Esophagus (tissue), 2 donors: ENCODE measurements around the gene TNFRSF8. TPM values are rescaled to one million over a fixed set of nuclear protein-coding genes. Genes with fewer than 3 reads are reported as not detected.
"Not testable (repeated sequence)": the region's sequence is repeated elsewhere in the genome, so short reads cannot be mapped to it uniquely, and the experiment has no call there.

Source experiments
- H3K27ac ChIP-seq, 2 donors: one replicate each; pipeline ENCODE4 v1.5.1; 2013; ENCODE audit warnings: low read depth in 2 of 2, mild to moderate bottlenecking in 2 of 2, inconsistent platforms in 1 of 2, low read length in 1 of 2, moderate library complexity in 1 of 2
- H3K27me3 ChIP-seq, 2 donors: one replicate each; pipeline ENCODE4 v1.6.1; 2013; ENCODE audit warnings: low read length in 2 of 2, control low read depth in 1 of 2, mild to moderate bottlenecking in 1 of 2; ENCODE audit not compliant: insufficient read depth in 2 of 2, control insufficient read depth in 1 of 2
- H3K36me3 ChIP-seq, 2 donors: one replicate each; pipeline ENCODE4 v1.6.1; 2013; ENCODE audit warnings: low read length in 1 of 2; ENCODE audit not compliant: control insufficient read depth in 2 of 2, insufficient read depth in 2 of 2
- H3K4me1 ChIP-seq, 2 donors: one replicate each; pipeline ENCODE4 v1.6.1; 2013; ENCODE audit warnings: low read length in 1 of 2; ENCODE audit not compliant: control insufficient read depth in 2 of 2, insufficient read depth in 2 of 2
- H3K4me3 ChIP-seq, 2 donors: one replicate each; pipeline ENCODE4 v1.5.1; 2013; ENCODE audit warnings: low read length in 2 of 2, mild to moderate bottlenecking in 2 of 2, low read depth in 1 of 2, moderate library complexity in 1 of 2
- H3K9me3 ChIP-seq, 2 donors: one replicate each; pipeline ENCODE4 v1.6.1; 2013; ENCODE audit warnings: mild to moderate bottlenecking in 2 of 2, low read depth in 1 of 2, low read length in 1 of 2, moderate library complexity in 1 of 2; ENCODE audit not compliant: control insufficient read depth in 2 of 2, insufficient read depth in 1 of 2
- WGBS, 2 donors: extraction: QIAGEN DNeasy Blood & Tissue Kit; methylation state at CpG; one replicate each; pipeline ENCODE4 v1.1.7; 2013; 5-methylcytosine and 5-hydroxymethylcytosine counted together
- polyA plus RNA-seq, 2 donors: library from polyadenylated mRNA; stranded (reverse); fragments of 200-250 nt; gene quantifications; one replicate each; pipeline ENCODE4 v1.2.3, GENCODE V29; 2013
- donor health status: healthy with polysubstance abuse.
- donor health status: Bipolar disorder and iron deficiency.

The TNFRSF8 gene
- polyA plus RNA-seq, 2 donors, result 0.14 TPM

DNA sequence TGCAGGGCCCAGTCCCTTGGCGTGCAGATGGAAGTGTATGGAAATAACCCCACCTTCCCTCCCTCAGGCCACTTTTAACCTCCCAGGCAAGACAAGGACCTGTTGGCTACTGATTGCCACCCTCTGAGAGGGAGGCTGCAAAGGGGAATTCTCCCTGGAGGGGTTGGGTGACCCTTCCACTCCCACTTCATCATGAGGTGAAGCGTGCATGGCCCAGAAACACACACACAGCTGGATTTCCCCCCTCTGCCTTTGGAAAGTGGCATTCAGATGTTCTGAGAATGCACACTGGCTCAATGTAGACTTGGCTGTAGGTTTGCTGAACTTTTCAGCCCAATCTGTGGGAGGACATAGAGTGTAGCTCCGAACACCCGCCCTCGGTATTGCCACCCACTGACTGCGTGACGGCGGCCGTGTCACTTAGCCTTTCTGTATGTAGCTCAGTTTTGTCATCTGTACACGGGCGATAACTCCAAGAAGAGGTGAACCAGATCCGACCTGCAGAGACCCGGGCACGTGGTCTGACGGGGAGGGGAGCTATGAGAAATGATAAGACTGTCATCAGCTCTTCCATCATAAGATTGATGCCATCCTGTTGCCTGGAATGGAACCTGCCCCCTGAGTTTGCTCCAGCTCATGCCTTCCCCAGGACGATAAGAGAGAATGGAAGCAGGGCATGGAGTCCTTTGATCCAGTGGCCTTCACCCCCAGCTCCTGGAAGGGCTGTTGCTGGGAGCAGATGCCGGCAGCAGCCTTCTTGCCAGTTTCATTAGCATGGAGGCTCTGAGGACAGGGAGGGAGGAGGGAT lies 24.5 kb upstream of the TNFRSF8 start:
- Histone ChIP-seq H3K4me3 (no peak overlapping the region), H3K36me3 (no peaks in the 10 kb centered on the region), H3K27me3 (no peaks in the 10 kb centered on the region), H3K4me1 (no peaks in the 10 kb centered on the region), H3K27ac (no peak overlapping the region), H3K9me3 (no peaks in the 10 kb centered on the region)
- WGBS, 2 donors, result 69 to 79% methylated on average over 17 of the region's 17 CpGs

DNA sequence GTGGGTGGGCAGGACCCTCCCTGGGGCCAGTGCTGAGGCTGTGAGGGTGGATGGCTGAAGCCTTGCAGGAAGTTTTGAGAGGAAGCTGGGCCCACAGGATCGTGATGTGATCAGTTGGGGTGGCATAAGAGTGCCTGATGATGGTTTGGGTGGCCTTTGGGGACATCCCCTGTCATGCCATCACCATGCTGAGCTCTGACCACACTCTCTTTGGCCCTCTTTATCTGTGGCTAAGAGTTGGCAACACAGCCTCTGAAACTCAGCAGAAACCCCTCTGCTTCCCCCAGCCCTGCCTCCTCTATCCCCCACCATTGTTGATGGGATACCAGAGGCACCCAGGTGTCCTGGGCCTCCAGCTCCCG lies 24.0 kb upstream of the TNFRSF8 start:
- WGBS, 2 donors, result 54 to 55% methylated on average over 2 of the region's 2 CpGs
- Histone ChIP-seq H3K27me3 (no peaks in the 10 kb centered on the region), H3K4me3 (no peak overlapping the region), H3K9me3 (no peaks in the 10 kb centered on the region), H3K27ac (no peak overlapping the region), H3K4me1 (no peaks in the 10 kb centered on the region), H3K36me3 (no peaks in the 10 kb centered on the region)

DNA sequence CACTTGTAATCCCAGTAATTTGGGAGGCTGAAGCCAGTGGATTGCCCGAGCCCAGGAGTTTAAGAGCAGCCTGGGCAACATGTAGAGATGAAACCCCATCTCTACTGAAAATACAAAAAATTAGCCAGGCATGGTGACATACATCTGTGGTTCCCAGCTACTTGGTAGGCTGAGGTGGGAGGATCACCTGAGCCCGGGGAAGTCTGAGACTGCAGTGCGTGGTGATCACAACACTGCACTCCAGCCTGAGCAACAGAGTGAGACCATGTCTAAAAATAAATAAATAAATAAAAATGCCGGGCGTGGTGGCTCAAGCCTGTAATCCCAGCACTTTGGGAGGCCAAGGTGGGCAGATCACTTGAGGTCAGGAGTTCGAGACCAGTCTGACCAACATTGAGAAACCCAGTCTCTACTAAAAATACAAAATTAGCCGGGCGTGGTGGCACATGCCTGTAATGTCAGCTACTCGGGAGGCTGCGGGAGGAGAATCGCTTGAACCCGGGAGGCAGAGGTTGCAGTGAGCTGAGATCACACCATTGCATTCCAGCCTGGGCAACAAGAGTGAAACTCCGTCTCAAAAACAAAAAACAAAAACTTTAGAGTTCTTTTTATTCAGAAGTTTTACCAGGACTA lies 23.2 kb upstream of the TNFRSF8 start:
- H3K36me3 ChIP-seq, H3K4me3 ChIP-seq, H3K27ac ChIP-seq, H3K9me3 ChIP-seq, H3K27me3 ChIP-seq, H3K4me1 ChIP-seq: not testable (repeated sequence)
- 62 to 75% methylated on average over 13 of the region's 13 CpGs for WGBS, 2 donors

DNA sequence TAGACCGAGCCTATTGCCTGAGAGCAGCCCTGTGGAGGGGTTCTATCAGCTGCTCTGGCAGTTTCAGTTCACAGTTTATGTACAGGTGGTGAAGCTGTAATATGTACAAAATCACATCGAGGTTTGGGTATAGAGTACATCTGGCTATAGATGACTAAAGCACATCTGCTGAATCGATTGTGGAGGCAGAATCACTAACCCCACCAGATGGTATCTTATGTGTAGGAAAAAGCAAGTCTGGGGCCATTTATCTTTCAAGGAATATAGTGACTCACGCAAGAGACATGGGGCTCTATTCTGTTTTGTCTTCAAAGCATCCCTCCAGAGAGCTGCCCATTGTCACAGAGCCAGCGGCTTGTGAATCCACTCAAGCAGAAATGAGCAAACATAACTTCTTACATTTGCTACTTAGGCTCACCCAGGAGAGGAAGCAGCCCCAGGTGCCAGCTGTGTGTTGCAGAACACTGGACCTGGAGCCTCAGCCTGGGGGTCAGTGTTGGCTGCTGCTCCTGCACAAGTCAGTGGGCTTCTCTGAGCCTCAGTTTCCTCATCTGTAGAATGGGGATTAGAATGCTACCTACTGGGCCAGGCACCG lies 22.5 kb upstream of the TNFRSF8 start:
- Histone ChIP-seq H3K4me3 (no peak overlapping the region), H3K36me3 (no peaks in the 10 kb centered on the region), H3K27me3 (no peaks in the 10 kb centered on the region), H3K4me1 (no peaks in the 10 kb centered on the region), H3K9me3 (no peaks in the 10 kb centered on the region), H3K27ac (no peak overlapping the region)
- WGBS, 2 donors, result 36 to 49% methylated on average over 6 of the region's 6 CpGs

DNA sequence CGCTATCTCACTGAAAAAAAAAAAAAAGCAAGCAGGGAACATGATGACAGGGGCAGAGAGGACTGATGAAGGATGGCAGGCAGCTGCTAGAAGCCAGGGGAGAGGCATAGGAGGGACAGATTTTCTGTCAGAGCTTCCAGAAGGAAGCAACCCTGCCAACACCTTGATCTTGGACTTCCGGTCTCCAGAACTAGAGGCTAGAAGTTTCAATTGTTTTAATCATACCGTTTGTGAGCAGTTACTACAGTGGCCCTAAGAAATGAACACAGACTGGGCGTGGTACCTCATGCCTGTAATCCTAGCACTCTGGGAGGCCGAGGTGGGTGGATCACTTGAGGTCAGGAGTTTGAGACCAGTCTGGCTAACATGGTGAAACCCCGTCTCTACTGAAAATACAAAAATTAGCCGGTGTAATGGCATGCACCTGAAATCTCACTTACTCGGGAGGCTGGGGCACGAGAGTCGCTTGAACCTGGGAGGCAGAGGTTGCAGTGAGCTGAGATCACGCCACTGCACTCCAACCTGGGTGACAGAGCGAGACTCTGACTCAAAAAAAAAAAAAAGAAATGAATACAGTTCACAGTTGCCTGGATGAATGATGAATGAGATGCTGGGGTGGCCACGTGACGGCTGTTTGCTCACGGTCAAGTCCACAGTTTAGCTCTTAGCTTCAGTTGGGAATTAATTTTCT lies 18.8 kb upstream of the TNFRSF8 start:
- not testable (repeated sequence) for H3K36me3 ChIP-seq, H3K27ac ChIP-seq, H3K9me3 ChIP-seq, H3K27me3 ChIP-seq, H3K4me3 ChIP-seq, H3K4me1 ChIP-seq
- WGBS, 2 donors, result 48 to 50% methylated on average over 15 of the region's 15 CpGs

DNA sequence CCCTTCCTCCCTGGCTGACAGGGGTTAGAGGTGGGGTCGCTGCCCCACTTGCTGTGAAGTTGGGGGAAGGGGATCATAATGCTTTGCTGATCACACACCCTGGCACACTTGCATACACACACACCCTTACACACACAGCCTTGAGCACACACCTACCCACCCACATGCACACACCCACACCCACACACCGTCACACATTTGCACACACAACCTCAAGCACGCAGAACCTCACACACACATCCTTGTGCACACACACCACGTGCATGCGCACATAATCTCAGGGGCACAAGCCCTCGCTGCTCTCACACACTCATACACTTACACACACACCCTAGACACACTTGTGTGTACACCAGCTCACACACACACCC lies 16.4 kb upstream of the TNFRSF8 start:
- Histone ChIP-seq H3K4me1 (no peaks in the 10 kb centered on the region), H3K4me3 (no peak overlapping the region), H3K27ac (no peak overlapping the region), H3K27me3 (no peaks in the 10 kb centered on the region), H3K36me3 (no peaks in the 10 kb centered on the region), H3K9me3 (no peaks in the 10 kb centered on the region)
- WGBS, 2 donors, result 80 to 85% methylated on average over 6 of the region's 6 CpGs

DNA sequence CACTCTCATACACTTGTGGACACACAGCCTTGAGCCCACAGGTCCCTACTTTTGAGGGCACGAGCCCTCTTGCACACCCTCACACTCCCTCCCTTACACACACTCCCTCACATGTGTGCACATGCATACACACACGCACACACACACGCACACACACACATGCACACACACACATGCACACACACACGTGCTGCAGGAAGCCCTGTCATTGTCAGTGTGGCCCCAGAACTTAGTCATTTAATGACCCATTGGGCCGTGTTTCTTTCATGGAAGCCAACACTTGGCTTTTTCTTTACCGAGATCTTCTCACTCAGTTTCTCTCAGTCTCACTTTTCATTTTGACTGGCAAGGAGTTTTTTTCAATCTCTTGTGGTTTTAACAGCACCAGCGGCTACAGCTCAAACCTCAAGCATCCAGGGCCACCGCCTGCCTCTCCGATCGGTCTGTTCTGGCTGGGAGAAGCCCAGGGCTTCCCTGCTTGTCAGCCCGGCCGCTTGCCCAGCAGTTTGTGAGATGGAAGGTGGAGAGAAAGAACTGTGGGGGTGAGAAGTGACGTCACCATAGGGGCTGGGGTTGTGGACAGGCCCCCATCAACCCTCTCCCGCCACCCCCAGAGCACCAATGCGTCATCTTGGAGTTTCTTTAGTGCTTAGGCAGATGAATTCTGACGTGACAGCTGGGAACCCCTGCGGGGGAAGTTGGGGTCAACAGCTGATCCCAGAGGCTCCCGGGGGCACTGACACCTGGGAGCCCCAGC lies 15.8 kb upstream of the TNFRSF8 start:
- no peaks in the 10 kb centered on the region for H3K9me3 ChIP-seq
- no peak overlapping the region for H3K4me3 ChIP-seq
- H3K27ac ChIP-seq, result no peak overlapping the region
- H3K4me1 ChIP-seq, result peaks cover 2% of the 10 kb centered on the region in 2 donors
- WGBS, 2 donors, result 62 to 65% methylated on average over 18 of the region's 18 CpGs
- no peaks in the 10 kb centered on the region for H3K27me3 ChIP-seq
- H3K36me3 ChIP-seq, result no peaks in the 10 kb centered on the region

DNA sequence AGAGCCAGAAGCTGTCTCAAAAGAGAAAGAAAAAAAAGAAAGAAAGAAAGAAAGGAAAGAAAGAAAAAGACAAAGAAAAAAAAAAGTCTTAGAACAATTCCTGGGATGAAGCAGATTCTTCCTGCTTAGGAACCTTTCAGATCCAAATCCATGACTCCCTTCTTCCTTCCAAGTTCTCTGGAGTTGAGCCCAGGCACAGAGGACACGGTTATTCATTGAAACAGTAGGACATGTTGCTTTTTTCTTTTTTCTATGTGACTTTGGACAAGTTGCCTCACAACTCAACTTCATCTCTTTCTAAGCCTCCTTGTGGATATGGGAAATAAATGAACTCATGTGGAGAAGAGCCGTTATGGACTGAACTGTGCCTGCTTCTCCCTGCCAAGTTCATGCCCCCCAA lies 14.7 kb upstream of the TNFRSF8 start:
- H3K4me1 ChIP-seq, result peaks cover 2 to 4% of the 10 kb centered on the region in 2 donors
- no peak overlapping the region for H3K27ac ChIP-seq
- WGBS, 2 donors, result 45 to 63% methylated on average over 2 of the region's 2 CpGs
- H3K4me3 ChIP-seq, result no peak overlapping the region
- H3K9me3 ChIP-seq, result no peaks in the 10 kb centered on the region
- no peaks in the 10 kb centered on the region for H3K36me3 ChIP-seq
- H3K27me3 ChIP-seq, result no peaks in the 10 kb centered on the region

DNA sequence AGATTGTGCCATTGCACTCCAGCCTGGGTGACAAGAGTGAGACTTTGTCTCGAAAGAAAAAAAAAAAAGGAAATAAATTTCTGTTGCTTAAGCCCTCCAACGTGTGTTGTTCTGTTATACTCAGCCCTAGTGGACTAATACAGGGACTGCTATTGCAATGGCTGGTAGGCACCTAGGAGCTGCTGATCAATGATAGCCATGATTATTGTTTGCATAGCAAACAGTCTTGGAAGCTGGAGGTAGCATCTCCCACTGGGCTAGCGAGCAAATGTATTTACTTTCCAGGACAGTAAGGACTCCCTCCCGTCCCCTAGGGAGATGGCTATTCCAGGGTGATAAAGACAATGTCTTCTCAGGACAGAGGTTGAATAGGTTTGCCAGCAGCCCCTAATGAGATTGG lies 13.5 kb upstream of the TNFRSF8 start:
- Histone ChIP-seq H3K27me3 (no peaks in the 10 kb centered on the region), H3K27ac (no peak overlapping the region), H3K36me3 (no peaks in the 10 kb centered on the region), H3K9me3 (no peaks in the 10 kb centered on the region), H3K4me3 (no peak overlapping the region), H3K4me1 (peaks cover 2 to 6% of the 10 kb centered on the region in 2 donors)
- WGBS, 2 donors, result 75 to 81% methylated on average over 4 of the region's 4 CpGs
